NT2/D1 (cell line): ENCODE data around the gene PPP2CA.
"Not testable (repeated sequence)": the region's sequence is repeated elsewhere in the genome, so short reads cannot be mapped to it uniquely, and the experiment has no call there.

ENCODE experiments used
- DNase-seq: peaks from one replicate; pipeline ENCODE4 v3.0.0-alpha.2; 2011; ENCODE audit warnings: low read depth, low spot score
- H3K27me3 ChIP-seq: 2 replicates; pipeline ENCODE4 v1.6.0; 2011; ENCODE audit warnings: mild to moderate bottlenecking; ENCODE audit not compliant: insufficient read length, insufficient read depth
- H3K36me3 ChIP-seq: 2 replicates; pipeline ENCODE4 v1.6.1; 2011; ENCODE audit warnings: mild to moderate bottlenecking, low read length, mixed read lengths; ENCODE audit not compliant: insufficient read depth, insufficient read length
- H3K4me1 ChIP-seq: 2 replicates; pipeline ENCODE4 v1.5.1; 2011; ENCODE audit not compliant: insufficient read depth, insufficient read length
- H3K4me3 ChIP-seq: 2 replicates; pipeline ENCODE4 v1.5.1; 2011; ENCODE audit warnings: low read depth; ENCODE audit not compliant: insufficient read length
- H3K9ac ChIP-seq: 2 replicates; pipeline ENCODE4 v1.6.0; 2011; ENCODE audit warnings: low read depth; ENCODE audit not compliant: insufficient read length
- H3K9me3 ChIP-seq: 2 replicates; pipeline ENCODE4 v1.5.1; 2011; ENCODE audit warnings: mild to moderate bottlenecking, low read length; ENCODE audit not compliant: insufficient read depth
- SUZ12 ChIP-seq: IDR thresholded peaks from 2 replicates; pipeline ENCODE4 v1.6.1; 2011; ENCODE audit not compliant: insufficient read length, insufficient read depth; ENCODE audit errors: extremely low read depth
- YY1 ChIP-seq: IDR thresholded peaks from 2 replicates; pipeline ENCODE4 v1.6.1; 2011; ENCODE audit not compliant: insufficient read length, insufficient read depth
- ZNF274 ChIP-seq: IDR thresholded peaks from 2 replicates; pipeline ENCODE4 v1.6.1; 2011; ENCODE audit warnings: mild to moderate bottlenecking, low read depth, low read length

The PPP2CA gene

GRCh38 chr5:134162592-134162991 lies 63.3 kb downstream of the PPP2CA start:
- no peak overlapping the region for H3K4me3 ChIP-seq
- TF ChIP-seq ZNF274 (no peak), YY1 (no peak), SUZ12 (no peak)
- H3K9me3 ChIP-seq, result peaks cover 7% of the 10 kb centered on the region; the same call in 1 of the 2 replicates
- H3K27me3 ChIP-seq, result no peaks in the 10 kb centered on the region
- no peak for DNase-seq
- H3K36me3 ChIP-seq, result peaks cover 69% of the 10 kb centered on the region
- no peaks in the 10 kb centered on the region for H3K4me1 ChIP-seq
- no peak overlapping the region for H3K9ac ChIP-seq

- no peak for DNase-seq
- no peak overlapping the region for H3K9ac ChIP-seq
- TF ChIP-seq YY1 (no peak), SUZ12 (no peak), ZNF274 (no peak)
- no peak overlapping the region for H3K4me3 ChIP-seq
- no peaks in the 10 kb centered on the region for H3K4me1 ChIP-seq
- peaks cover 67% of the 10 kb centered on the region for H3K36me3 ChIP-seq
- peaks cover 7% of the 10 kb centered on the region; the same call in 1 of the 2 replicates for H3K9me3 ChIP-seq
- no peaks in the 10 kb centered on the region for H3K27me3 ChIP-seq
Observed at GRCh38 chr5:134161513-134162395, 64.1 kb downstream of the PPP2CA start.

GRCh38 chr5:134153657-134154056 lies 72.2 kb downstream of the PPP2CA start:
- DNase-seq, result no peak
- Histone ChIP-seq H3K36me3 (peaks cover 80% of the 10 kb centered on the region), H3K27me3 (no peaks in the 10 kb centered on the region), H3K4me3 (no peak overlapping the region), H3K4me1 (no peaks in the 10 kb centered on the region), H3K9ac (no peak overlapping the region), H3K9me3 (no peaks in the 10 kb centered on the region)
- no peak for TF ChIP-seq SUZ12
- no peak for TF ChIP-seq ZNF274
- no peak for TF ChIP-seq YY1

- peaks cover 78% of the 10 kb centered on the region for H3K36me3 ChIP-seq
- no peaks in the 10 kb centered on the region for H3K4me1 ChIP-seq
- H3K9ac ChIP-seq, result no peak overlapping the region
- H3K9me3 ChIP-seq, result no peaks in the 10 kb centered on the region
- no peak overlapping the region for H3K4me3 ChIP-seq
- no peaks in the 10 kb centered on the region for H3K27me3 ChIP-seq
- TF ChIP-seq SUZ12 (no peak), YY1 (no peak), ZNF274 (no peak)
- DNase-seq, result no peak
Observed at GRCh38 chr5:134153241-134153640, 72.6 kb downstream of the PPP2CA start.

GRCh38 chr5:134152173-134152832 lies 73.6 kb downstream of the PPP2CA start:
- not testable (repeated sequence) for H3K4me3 ChIP-seq, H3K27me3 ChIP-seq, DNase-seq, H3K9me3 ChIP-seq, H3K4me1 ChIP-seq, H3K9ac ChIP-seq
- peaks cover 77% of the 10 kb centered on the region for H3K36me3 ChIP-seq

- Histone ChIP-seq H3K9me3 (no peaks in the 10 kb centered on the region), H3K27me3 (no peaks in the 10 kb centered on the region), H3K4me3 (no peak overlapping the region), H3K4me1 (no peaks in the 10 kb centered on the region), H3K36me3 (peaks cover 81% of the 10 kb centered on the region), H3K9ac (no peak overlapping the region)
- TF ChIP-seq SUZ12 (no peak), YY1 (no peak), ZNF274 (no peak)
- no peak for DNase-seq
Observed at GRCh38 chr5:134151723-134152122, 74.2 kb downstream of the PPP2CA start.

- H3K9ac ChIP-seq, result no peak overlapping the region
- H3K9me3 ChIP-seq, result no peaks in the 10 kb centered on the region
- TF ChIP-seq SUZ12 (no peak), YY1 (no peak), ZNF274 (no peak)
- H3K4me3 ChIP-seq, result no peak overlapping the region
- no peaks in the 10 kb centered on the region for H3K4me1 ChIP-seq
- DNase-seq, result no peak
- H3K27me3 ChIP-seq, result no peaks in the 10 kb centered on the region
- H3K36me3 ChIP-seq, result peaks cover 83% of the 10 kb centered on the region
Observed at GRCh38 chr5:134149571-134150303, 76.1 kb downstream of the PPP2CA start.
